ENCODE data around the gene MAEA.
A peak's percentile ranks its signal among the peaks of the same experiment; 100 is the strongest.

Gene MAEA

GRCh38 chr4:1346781-1347409 is 57.2 kb downstream of the MAEA start, which contains the start of gene UVSSA:
Gene UVSSA (plus strand): TSS chr4:1347208. CDS start chr4:1348092, 884 bp downstream.
- Histone ChIP-seq H3K4me3 (ENCODE audit: low read depth, low read length) (peak within 1 kb of the TSS; percentile 89), H3K9me3 (ENCODE audit: severe bottlenecking) (no peaks in the 10 kb centered on the region), H3K36me3 (peaks cover 14% of the 10 kb centered on the region), H3K27me3 (ENCODE audit: insufficient read depth, low read depth, severe bottlenecking) (no peaks in the 10 kb centered on the region), H3K27ac (peak within 1 kb of the TSS; percentile 94)
- peak; percentile 100 for DNase-seq
- no peak for TF ChIP-seq CTCF (IDR thresholded peaks at IDR 0.05; ENCODE audit: low read depth, low read length)

- H3K9me3 ChIP-seq (ENCODE audit: severe bottlenecking) = no peaks in the 10 kb centered on the region
- H3K27me3 ChIP-seq (ENCODE audit: insufficient read depth, low read depth, severe bottlenecking) = no peaks in the 10 kb centered on the region
- peak overlapping the region; percentile 71 for H3K4me3 ChIP-seq (ENCODE audit: low read depth, low read length)
- DNase-seq = peak; percentile 52
- no peak for TF ChIP-seq CTCF (IDR thresholded peaks at IDR 0.05; ENCODE audit: low read depth, low read length)
- H3K36me3 ChIP-seq = peaks cover 19% of the 10 kb centered on the region
- H3K27ac ChIP-seq = peak overlapping the region; percentile 78
Observed at GRCh38 chr4:1347410-1347864, 57.7 kb downstream of the MAEA start.

GRCh38 chr4:1348014-1348513 is 58.4 kb downstream of the MAEA start:
- H3K27ac ChIP-seq = peak overlapping the region; percentile 78
- DNase-seq = no peak
- H3K27me3 ChIP-seq (ENCODE audit: insufficient read depth, low read depth, severe bottlenecking) = no peaks in the 10 kb centered on the region
- no peak for TF ChIP-seq CTCF (IDR thresholded peaks at IDR 0.05; ENCODE audit: low read depth, low read length)
- peaks cover 25% of the 10 kb centered on the region for H3K36me3 ChIP-seq
- peak overlapping the region; percentile 71 for H3K4me3 ChIP-seq (ENCODE audit: low read depth, low read length)
- no peaks in the 10 kb centered on the region for H3K9me3 ChIP-seq (ENCODE audit: severe bottlenecking)

GRCh38 chr4:1348746-1349145 is 59.1 kb downstream of the MAEA start:
- Histone ChIP-seq H3K9me3 (ENCODE audit: severe bottlenecking) (no peaks in the 10 kb centered on the region), H3K4me3 (ENCODE audit: low read depth, low read length) (no peak overlapping the region), H3K36me3 (peaks cover 29% of the 10 kb centered on the region), H3K27me3 (ENCODE audit: insufficient read depth, low read depth, severe bottlenecking) (no peaks in the 10 kb centered on the region), H3K27ac (no peak overlapping the region)
- DNase-seq = no peak
- TF ChIP-seq CTCF (IDR thresholded peaks at IDR 0.05; ENCODE audit: low read depth, low read length) = no peak

- Histone ChIP-seq H3K9me3 (ENCODE audit: severe bottlenecking) (no peaks in the 10 kb centered on the region), H3K4me3 (ENCODE audit: low read depth, low read length) (no peak overlapping the region), H3K27me3 (ENCODE audit: insufficient read depth, low read depth, severe bottlenecking) (no peaks in the 10 kb centered on the region), H3K27ac (no peak overlapping the region; the same call in 1 of the 2 replicates), H3K36me3 (peaks cover 29% of the 10 kb centered on the region)
- TF ChIP-seq CTCF (IDR thresholded peaks at IDR 0.05; ENCODE audit: low read depth, low read length) = no peak
- no peak for DNase-seq
Observed at GRCh38 chr4:1349359-1350168, 59.9 kb downstream of the MAEA start.

All from WERI-Rb-1 (cell line).